GM18517 (cell line): Measurements from ENCODE around the gene JPH2.

Source experiments
- ATAC-seq: cut with Tn5 transposase; IDR thresholded peaks from one replicate; pipeline ENCODE4 v1.9.1; 2021; ENCODE audit warnings: mild to moderate bottlenecking, moderate library complexity; ENCODE audit not compliant: unreplicated experiment

Gene JPH2

GRCh38 chr20:44065401-44066340 is 121.3 kb downstream of the JPH2 start:
- ATAC-seq: no peak

DNA sequence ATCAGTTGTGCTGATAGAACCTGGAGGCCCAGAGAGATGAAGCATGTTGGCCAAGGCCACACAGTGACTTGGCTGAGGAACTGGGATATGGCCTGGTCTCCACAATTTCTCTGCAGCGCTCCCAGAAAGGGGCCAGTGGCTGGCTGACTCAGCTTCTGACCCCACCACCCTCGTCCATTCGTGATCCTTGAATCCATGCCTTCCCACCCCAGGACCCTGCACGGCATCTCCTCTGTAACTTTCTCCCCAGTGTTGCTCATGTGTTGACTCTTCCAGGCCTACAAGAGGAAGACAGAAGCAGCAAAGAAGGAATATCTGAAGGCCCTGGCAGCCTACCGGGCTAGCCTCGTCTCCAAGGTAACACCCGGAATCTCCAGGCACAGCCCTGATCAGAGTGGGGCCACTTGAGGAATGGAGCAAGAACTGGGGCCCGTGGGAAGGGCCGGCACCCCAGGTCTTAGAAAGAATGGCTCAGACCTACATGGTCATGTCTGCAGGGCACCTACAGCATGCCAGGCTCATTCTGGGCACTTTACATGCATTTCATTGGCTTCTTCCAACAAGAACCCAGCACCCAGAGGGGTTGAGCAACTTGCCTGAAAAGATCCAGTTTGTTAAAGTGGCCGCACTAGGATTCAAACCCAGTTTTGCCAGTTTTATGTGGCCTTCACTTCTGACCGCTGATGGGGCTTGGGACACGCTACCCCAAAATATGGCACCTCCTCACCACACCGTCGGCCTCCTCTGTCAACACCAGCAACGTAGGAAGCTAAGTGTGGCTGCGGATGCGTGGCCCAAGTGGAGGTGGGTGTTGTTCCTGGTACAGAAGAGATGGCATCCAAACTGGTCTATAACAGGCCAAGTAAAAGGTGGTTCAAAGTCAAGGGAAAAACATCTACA is 122.2 kb downstream of the JPH2 start:
- no peak for ATAC-seq
